ENCODE data around the gene TTC23L. TPM values are rescaled to one million over a fixed set of nuclear protein-coding genes. Genes with fewer than 3 reads are reported as not detected.

Gene TTC23L, protein sequence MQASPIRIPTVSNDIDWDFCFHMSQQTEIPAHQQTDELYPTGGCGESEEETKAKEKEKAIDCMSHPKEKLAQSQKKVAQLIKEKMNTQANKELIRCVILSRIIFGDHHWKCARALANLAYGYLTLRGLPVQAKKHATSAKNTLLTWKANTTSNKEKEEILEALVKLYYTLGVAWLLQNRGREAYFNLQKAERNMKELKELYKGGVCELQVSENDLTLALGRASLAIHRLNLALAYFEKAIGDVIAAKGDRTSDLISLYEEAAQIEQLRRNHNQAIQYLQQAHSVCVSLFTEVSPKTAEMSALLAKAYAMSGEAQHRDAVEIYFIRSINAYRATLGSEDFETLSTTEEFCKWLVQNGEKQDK
- 1 to 10 TPM; 4.1 to 6.1 TPM for total RNA-seq
- polyA plus RNA-seq (ENCODE audit: insufficient read length in 2 of 2), result 1 to 10 TPM; 4.6 to 5.2 TPM
- long read RNA-seq, donor 1, result 0 reads
- long read RNA-seq, donor 2, partial matches to known transcripts, result 0 of 1 reads
- long read RNA-seq, donor 2, other reads (novel, unspliced or antisense), result 0 of 1 reads
- long read RNA-seq, donor 3, result 0 reads
- long read RNA-seq, donor 4, partial matches to known transcripts, result 41 of 57 reads
- long read RNA-seq, donor 4, other reads (novel, unspliced or antisense), result 16 of 57 reads

DNA sequence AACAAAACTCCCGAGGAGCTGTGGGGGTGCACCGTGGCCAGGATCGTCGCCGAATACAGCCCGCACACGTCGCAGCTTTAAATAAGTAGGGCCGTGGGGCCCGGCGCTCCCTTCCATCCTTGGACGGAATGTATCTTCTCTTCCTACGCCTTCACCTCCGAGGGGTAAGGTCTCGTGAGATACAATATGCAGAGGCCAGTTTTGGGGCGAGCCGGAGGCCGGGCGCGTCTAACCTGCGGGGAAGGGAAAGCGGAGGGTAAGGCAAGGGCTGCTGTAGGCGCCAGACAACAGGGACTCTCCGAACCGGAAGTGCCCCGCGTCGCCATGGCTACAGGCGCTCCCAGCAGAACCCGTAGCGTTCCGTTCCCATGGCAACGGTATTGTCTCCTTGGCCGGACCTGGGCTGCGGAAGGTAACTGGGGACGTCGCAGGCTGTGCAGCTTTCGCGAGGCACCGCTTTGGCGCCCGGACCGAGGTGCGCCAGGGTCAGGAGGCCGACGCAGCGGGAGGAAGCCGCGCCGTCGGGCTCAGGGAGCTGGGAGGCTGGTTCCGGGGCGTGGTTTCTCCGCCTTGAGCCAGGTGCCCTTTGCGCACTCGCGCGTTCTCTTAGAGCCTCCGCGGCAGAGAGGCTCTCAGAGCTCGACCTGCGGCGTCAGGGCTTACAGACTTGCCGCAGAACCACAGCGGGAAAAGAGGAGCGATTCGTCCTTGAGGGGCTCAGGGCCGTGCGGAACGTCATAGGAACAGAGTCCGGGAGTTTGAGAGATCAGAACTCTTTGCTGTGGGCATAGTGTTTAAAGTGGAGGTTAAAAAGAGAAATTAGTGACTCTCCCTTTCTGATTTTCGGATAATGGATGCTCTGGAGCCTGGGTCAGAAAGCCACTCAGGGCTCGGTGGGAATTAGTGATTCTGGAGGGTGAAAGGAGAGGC lies at the start of gene TTC23L:
TTC23L (plus strand) TSS at position 380 of the 930 bp plus-strand sequence. CDS start 1,508 bp downstream, outside the sequence.
- Histone ChIP-seq H3K27me3 (ENCODE audit: control insufficient read depth, insufficient read depth, low read length) (no peaks in the 10 kb centered on the region), H3K27ac (ENCODE audit: low read depth, low read length) (peak within 1 kb of the TSS; percentile 79), H3K36me3 (ENCODE audit: control insufficient read depth, insufficient read depth, low read length) (no peaks in the 10 kb centered on the region), H3K4me1 (ENCODE audit: control insufficient read depth, insufficient read depth, low read length) (peaks cover 6% of the 10 kb centered on the region), H3K9me3 (ENCODE audit: control insufficient read depth, insufficient read depth, low read length) (no peaks in the 10 kb centered on the region), H3K4me3 (ENCODE audit: low read depth, low read length) (peak within 1 kb of the TSS; percentile 87)
- peak; percentile 81 to 98 (median 87) for DNase-seq (ENCODE audit: low read depth in 4 of 6, low spot score in 6 of 6)
- under 1% methylated on average over 70 of the region's 73 CpGs for WGBS (ENCODE audit: insufficient coverage)

- no peak overlapping the region for H3K27ac ChIP-seq (ENCODE audit: low read depth, low read length)
- no peak overlapping the region for H3K4me3 ChIP-seq (ENCODE audit: low read depth, low read length)
- WGBS (ENCODE audit: insufficient coverage), result no CpG with 5 or more reads among the region's 2 CpGs
- H3K9me3 ChIP-seq (ENCODE audit: control insufficient read depth, insufficient read depth, low read length), result no peaks in the 10 kb centered on the region
- H3K36me3 ChIP-seq (ENCODE audit: control insufficient read depth, insufficient read depth, low read length), result no peaks in the 10 kb centered on the region
- H3K27me3 ChIP-seq (ENCODE audit: control insufficient read depth, insufficient read depth, low read length), result no peaks in the 10 kb centered on the region
- DNase-seq (ENCODE audit: low read depth in 4 of 6, low spot score in 6 of 6), result no peak
- no peaks in the 10 kb centered on the region for H3K4me1 ChIP-seq (ENCODE audit: control insufficient read depth, insufficient read depth, low read length)
Measured at GRCh38 chr5:34789639-34790038, 49.3 kb upstream of the TTC23L start.

DNA sequence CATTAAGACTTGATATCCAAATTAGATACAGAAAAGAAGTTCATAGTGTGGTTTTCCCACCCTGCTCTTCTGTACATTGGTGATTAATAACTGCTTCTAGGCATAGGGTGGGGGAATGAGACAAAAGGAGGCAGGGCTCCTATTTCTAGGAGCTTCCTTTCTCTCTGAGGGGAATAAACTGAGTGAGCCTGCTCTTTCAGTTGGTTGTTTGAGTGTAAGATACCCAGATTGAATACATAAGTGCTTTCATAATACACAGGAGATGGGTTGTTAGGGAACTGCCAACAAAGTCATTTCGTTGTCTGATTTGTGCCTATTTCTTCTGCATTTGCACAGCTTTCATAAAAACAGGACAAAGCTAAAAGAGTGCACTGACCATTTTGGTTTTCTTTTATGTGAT lies 48.9 kb upstream of the TTC23L start:
- no peak overlapping the region for H3K4me3 ChIP-seq (ENCODE audit: low read depth, low read length)
- no peaks in the 10 kb centered on the region for H3K27me3 ChIP-seq (ENCODE audit: control insufficient read depth, insufficient read depth, low read length)
- H3K4me1 ChIP-seq (ENCODE audit: control insufficient read depth, insufficient read depth, low read length), result no peaks in the 10 kb centered on the region
- H3K27ac ChIP-seq (ENCODE audit: low read depth, low read length), result no peak overlapping the region
- H3K36me3 ChIP-seq (ENCODE audit: control insufficient read depth, insufficient read depth, low read length), result no peaks in the 10 kb centered on the region
- DNase-seq (ENCODE audit: low read depth in 4 of 6, low spot score in 6 of 6), result peak in 1 of 6 donors; percentile 31
- H3K9me3 ChIP-seq (ENCODE audit: control insufficient read depth, insufficient read depth, low read length), result no peaks in the 10 kb centered on the region
- no CpG with 5 or more reads among the region's 1 CpG for WGBS (ENCODE audit: insufficient coverage)

DNA sequence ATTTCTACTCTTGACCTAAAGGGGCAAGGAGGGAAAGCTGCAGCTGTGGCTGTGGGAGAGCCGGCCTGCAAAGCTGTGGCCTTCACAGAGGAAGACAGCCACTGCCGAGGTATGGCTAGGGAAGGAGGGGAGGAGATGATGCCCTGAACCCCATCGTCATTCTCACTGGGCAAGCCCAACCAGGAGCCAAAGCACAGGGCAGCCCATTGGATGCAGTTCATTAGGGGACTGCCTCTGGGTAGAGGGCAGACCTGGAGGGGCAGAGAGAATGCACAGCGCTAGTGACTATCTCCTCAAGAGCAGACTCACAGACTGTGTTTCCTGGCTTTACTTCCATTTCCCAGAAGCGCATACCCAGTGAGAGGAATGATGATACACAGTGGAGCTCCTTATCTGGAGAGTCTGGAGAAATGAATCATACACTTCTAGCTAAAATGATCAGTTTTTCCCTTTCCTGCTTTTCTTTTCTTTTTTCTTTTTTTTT lies 47.2 kb upstream of the TTC23L start:
- H3K9me3 ChIP-seq (ENCODE audit: control insufficient read depth, insufficient read depth, low read length), result no peaks in the 10 kb centered on the region
- no peaks in the 10 kb centered on the region for H3K4me1 ChIP-seq (ENCODE audit: control insufficient read depth, insufficient read depth, low read length)
- no peak for DNase-seq (ENCODE audit: low read depth in 4 of 6, low spot score in 6 of 6)
- no peaks in the 10 kb centered on the region for H3K27me3 ChIP-seq (ENCODE audit: control insufficient read depth, insufficient read depth, low read length)
- no peak overlapping the region for H3K4me3 ChIP-seq (ENCODE audit: low read depth, low read length)
- 68% methylated on average over 3 of the region's 5 CpGs for WGBS (ENCODE audit: insufficient coverage)
- H3K27ac ChIP-seq (ENCODE audit: low read depth, low read length), result no peak overlapping the region
- no peaks in the 10 kb centered on the region for H3K36me3 ChIP-seq (ENCODE audit: control insufficient read depth, insufficient read depth, low read length)

DNA sequence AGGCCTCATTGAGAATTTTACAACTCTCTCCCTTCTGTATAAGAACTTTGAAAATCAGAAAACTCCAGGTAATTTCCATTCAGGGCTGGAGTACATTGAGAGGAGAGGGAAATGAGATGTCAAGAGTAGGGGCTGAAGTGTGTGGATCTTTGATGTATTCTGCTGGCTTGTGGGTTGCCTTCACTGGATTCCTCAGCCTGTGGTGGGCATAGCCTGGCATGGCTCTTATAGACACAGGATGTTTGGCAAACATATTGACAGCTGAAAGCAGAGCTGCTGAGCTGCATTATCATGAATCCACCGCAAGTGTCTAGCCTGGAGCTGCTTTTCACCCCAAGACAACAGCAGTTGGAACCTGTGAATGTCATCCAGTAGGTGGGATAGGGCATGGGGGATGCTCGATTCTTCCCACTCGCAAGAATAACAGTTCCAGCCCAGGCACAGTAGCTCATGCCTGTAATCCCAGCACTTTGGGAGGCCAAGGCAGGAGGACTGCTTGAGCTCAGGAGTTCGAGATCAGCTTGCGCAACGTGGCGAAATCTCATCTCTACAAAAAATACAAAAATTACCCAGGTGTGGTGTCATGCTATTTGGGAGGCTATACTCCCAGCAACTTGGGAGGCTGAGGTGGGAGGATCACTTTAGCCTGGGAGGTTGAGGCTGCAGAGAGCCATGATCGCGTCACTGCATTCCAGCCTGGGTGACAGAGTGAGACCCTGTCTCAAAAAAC lies 36.0 kb upstream of the TTC23L start:
- Histone ChIP-seq H3K27me3 (ENCODE audit: control insufficient read depth, insufficient read depth, low read length) (no peaks in the 10 kb centered on the region), H3K9me3 (ENCODE audit: control insufficient read depth, insufficient read depth, low read length) (no peaks in the 10 kb centered on the region), H3K4me1 (ENCODE audit: control insufficient read depth, insufficient read depth, low read length) (no peaks in the 10 kb centered on the region), H3K27ac (ENCODE audit: low read depth, low read length) (no peak overlapping the region), H3K36me3 (ENCODE audit: control insufficient read depth, insufficient read depth, low read length) (peaks cover 3% of the 10 kb centered on the region), H3K4me3 (ENCODE audit: low read depth, low read length) (no peak overlapping the region)
- 90% methylated on average over 3 of the region's 9 CpGs for whole genome bisulfite sequencing (ENCODE audit: insufficient coverage)
- no peak for DNase-seq (ENCODE audit: low read depth in 4 of 6, low spot score in 6 of 6)

DNA sequence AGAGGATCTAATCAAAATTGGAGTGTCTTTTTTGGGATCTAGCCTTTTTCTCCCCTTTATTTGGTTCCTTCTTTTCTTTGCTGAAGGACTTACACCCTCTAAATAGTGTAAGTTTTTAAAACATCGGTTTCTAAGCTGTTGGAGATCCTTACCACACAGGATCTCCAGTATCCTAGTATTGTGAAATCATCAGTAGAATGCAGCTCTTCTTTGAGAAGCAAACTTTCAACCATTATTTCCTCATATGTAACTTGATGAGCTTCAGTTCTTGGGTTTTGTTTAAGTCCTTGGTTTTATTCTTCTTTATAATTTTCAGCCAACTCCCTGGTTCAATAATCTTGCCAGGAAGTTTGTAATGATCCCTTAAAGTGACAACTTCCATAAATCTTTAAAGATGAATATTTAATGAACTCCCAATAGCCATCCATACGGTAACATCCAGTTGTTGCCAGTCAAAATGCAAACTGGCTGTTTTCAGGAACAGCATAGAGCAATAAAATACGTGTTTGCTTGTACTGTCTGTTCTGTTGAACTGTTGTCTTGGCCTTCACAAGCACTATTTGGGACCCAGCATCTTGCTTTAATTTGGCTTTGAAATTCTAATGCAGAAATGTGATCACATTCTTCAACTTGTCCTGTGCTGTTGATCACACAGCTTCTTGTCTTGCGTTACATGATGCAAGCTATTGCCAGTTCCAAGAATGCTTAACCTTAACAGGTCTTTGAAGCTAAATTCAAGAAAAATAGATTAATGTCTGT lies 34.8 kb upstream of the TTC23L start:
- Histone ChIP-seq H3K36me3 (ENCODE audit: control insufficient read depth, insufficient read depth, low read length) (peaks cover 3% of the 10 kb centered on the region), H3K27me3 (ENCODE audit: control insufficient read depth, insufficient read depth, low read length) (no peaks in the 10 kb centered on the region), H3K9me3 (ENCODE audit: control insufficient read depth, insufficient read depth, low read length) (no peaks in the 10 kb centered on the region), H3K4me1 (ENCODE audit: control insufficient read depth, insufficient read depth, low read length) (no peaks in the 10 kb centered on the region), H3K27ac (ENCODE audit: low read depth, low read length) (no peak overlapping the region), H3K4me3 (ENCODE audit: low read depth, low read length) (no peak overlapping the region)
- DNase-seq (ENCODE audit: low read depth in 4 of 6, low spot score in 6 of 6), result no peak
- 88% methylated on average over 1 of the region's 4 CpGs for whole genome bisulfite sequencing (ENCODE audit: insufficient coverage)

GRCh38 chr5:34804913-34805312 lies 34.1 kb upstream of the TTC23L start:
- Histone ChIP-seq H3K27ac (ENCODE audit: low read depth, low read length) (no peak overlapping the region), H3K4me3 (ENCODE audit: low read depth, low read length) (no peak overlapping the region), H3K36me3 (ENCODE audit: control insufficient read depth, insufficient read depth, low read length) (peaks cover 3% of the 10 kb centered on the region), H3K27me3 (ENCODE audit: control insufficient read depth, insufficient read depth, low read length) (no peaks in the 10 kb centered on the region), H3K4me1 (ENCODE audit: control insufficient read depth, insufficient read depth, low read length) (no peaks in the 10 kb centered on the region), H3K9me3 (ENCODE audit: control insufficient read depth, insufficient read depth, low read length) (no peaks in the 10 kb centered on the region)
- no peak for DNase-seq (ENCODE audit: low read depth in 4 of 6, low spot score in 6 of 6)
- 100% methylated on average over 1 of the region's 5 CpGs for WGBS (ENCODE audit: insufficient coverage)

- peaks cover 3% of the 10 kb centered on the region for H3K36me3 ChIP-seq (ENCODE audit: control insufficient read depth, insufficient read depth, low read length)
- no peaks in the 10 kb centered on the region for H3K9me3 ChIP-seq (ENCODE audit: control insufficient read depth, insufficient read depth, low read length)
- no peak overlapping the region for H3K4me3 ChIP-seq (ENCODE audit: low read depth, low read length)
- no peak for DNase-seq (ENCODE audit: low read depth in 4 of 6, low spot score in 6 of 6)
- no peaks in the 10 kb centered on the region for H3K27me3 ChIP-seq (ENCODE audit: control insufficient read depth, insufficient read depth, low read length)
- no peaks in the 10 kb centered on the region for H3K4me1 ChIP-seq (ENCODE audit: control insufficient read depth, insufficient read depth, low read length)
- 95% methylated on average over 6 of the region's 6 CpGs for WGBS (ENCODE audit: insufficient coverage)
- no peak overlapping the region for H3K27ac ChIP-seq (ENCODE audit: low read depth, low read length)
Measured at GRCh38 chr5:34806532-34806931, 32.4 kb upstream of the TTC23L start.

Data from spinal cord (tissue), 10 donors.